ENCODE measurements around the gene LOXL3.
A peak's percentile ranks its signal among the peaks of the same experiment; 100 is the strongest.

LOXL3 gene

GRCh38 chr2:74525717-74526648 is 27.8 kb downstream of the LOXL3 start, which contains the start of gene DQX1:
DQX1 (minus strand) TSS chr2:74526231; CDS start chr2:74525729, 502 bp downstream.
- DNase-seq: no peak

GRCh38 chr2:74524955-74525716 is 28.6 kb downstream of the LOXL3 start:
- no peak for DNase-seq

GRCh38 chr2:74524005-74524404 is 29.7 kb downstream of the LOXL3 start:
- DNase-seq: no peak

- DNase-seq: no peak
Observed at GRCh38 chr2:74522516-74522915, 31.2 kb downstream of the LOXL3 start.

GRCh38 chr2:74516650-74517049 is 37.1 kb downstream of the LOXL3 start:
- no peak for DNase-seq

- peak; percentile 81 for DNase-seq
Observed at GRCh38 chr2:74515981-74516633, 37.6 kb downstream of the LOXL3 start.

- no peak for DNase-seq
Observed at GRCh38 chr2:74515271-74515980, 38.3 kb downstream of the LOXL3 start.

GRCh38 chr2:74514368-74515270 is 39.1 kb downstream of the LOXL3 start, which contains the start of gene TLX2:
TLX2 (plus strand) TSS chr2:74514450; CDS start chr2:74514807, 357 bp downstream.
- no peak for DNase-seq

- peak; percentile 23 for DNase-seq
Observed at GRCh38 chr2:74513605-74514367, 40.0 kb downstream of the LOXL3 start.

- DNase-seq: no peak
Observed at GRCh38 chr2:74512744-74513604, 40.8 kb downstream of the LOXL3 start.

GRCh38 chr2:74511104-74511989 is 42.4 kb downstream of the LOXL3 start:
- no peak for DNase-seq

- DNase-seq: no peak
Observed at GRCh38 chr2:74510272-74510671, 43.5 kb downstream of the LOXL3 start.

GRCh38 chr2:74507926-74508520 is 45.7 kb downstream of the LOXL3 start:
- DNase-seq: no peak

GRCh38 chr2:74507145-74507925 is 46.4 kb downstream of the LOXL3 start, which contains the start of gene PCGF1:
PCGF1 (minus strand) TSS chr2:74507695; CDS start chr2:74507668, 27 bp downstream.
- peak; percentile 99 for DNase-seq

- DNase-seq: no peak
Observed at GRCh38 chr2:74505448-74506246, 48.1 kb downstream of the LOXL3 start.

- DNase-seq: no peak
Observed at GRCh38 chr2:74504591-74504990, 49.2 kb downstream of the LOXL3 start.
